Stimulated activated naive CD8-positive, alpha-beta T cell treated with anti-CD3 and anti-CD28 coated beads, Interleukin-15, amount 100 ng/mL, for 72 hours (primary cell): ENCODE measurements around the gene ATAD3C.

Source experiments
- ATAC-seq: fragments of 150-1000 bp; cut with Tn5 transposase; 2 replicates; pipeline ENCODE4 v1.10.0; 2021; ENCODE audit warnings: mild to moderate bottlenecking, moderate library complexity
- DNase-seq, 2 donors: peaks; one replicate each; pipeline ENCODE4 v3.0.0; 2021 to 2022
- H3K27ac Mint-ChIP-seq, 2 donors: one replicate each; pipeline ENCODE4 v1.8.0; 2022; ENCODE audit warnings: mild to moderate bottlenecking in 2 of 2, mixed read lengths in 2 of 2, moderate library complexity in 2 of 2
- H3K27me3 Mint-ChIP-seq: one replicate; pipeline ENCODE4 v1.8.0; 2022; ENCODE audit warnings: mixed read lengths
- H3K4me1 Mint-ChIP-seq: one replicate; pipeline ENCODE4 v1.8.0; 2022; ENCODE audit warnings: mild to moderate bottlenecking, mixed read lengths
- H3K4me3 Mint-ChIP-seq, 2 donors: one replicate each; pipeline ENCODE4 v1.8.0; 2022; ENCODE audit warnings: mild to moderate bottlenecking in 2 of 2, mixed read lengths in 2 of 2, moderate library complexity in 1 of 2
- H3K9me3 Mint-ChIP-seq, 2 donors: one replicate each; pipeline ENCODE4 v1.8.0; 2022; ENCODE audit warnings: mixed read lengths in 2 of 2

Gene ATAD3C

DNA sequence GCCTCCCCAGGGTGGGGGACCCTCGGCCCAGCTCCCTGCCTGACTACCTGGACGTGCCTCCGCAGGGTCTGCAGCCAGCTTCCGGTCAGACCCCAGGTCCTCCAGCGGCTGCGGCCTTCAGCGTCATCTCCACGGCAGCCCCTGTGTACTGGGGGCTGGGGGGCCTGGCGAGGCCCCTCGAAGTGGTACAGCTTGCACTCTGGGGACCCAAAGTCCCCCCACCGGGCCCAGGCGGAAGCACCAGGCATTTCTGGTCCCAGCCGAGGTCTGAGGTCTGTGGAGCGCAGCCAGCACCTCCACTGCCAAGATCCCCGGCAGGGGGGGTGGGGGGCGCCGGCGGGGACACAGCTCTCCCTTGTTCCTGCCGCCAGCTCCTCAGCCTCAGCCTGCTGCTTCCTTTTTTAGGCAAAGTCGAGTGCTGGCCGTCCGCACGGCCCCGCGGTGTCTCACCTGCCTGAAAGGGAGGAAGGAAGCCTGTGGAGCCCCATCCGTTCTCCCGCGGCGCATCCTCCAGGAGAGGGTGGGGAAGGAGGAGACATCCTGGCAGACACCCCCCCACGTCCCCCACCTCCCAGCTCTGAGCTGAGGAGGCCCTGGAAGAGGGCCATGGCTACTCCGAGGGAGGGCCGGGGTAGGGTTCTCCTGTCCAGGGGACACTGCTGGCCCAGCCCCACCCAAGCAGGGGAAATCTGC lies 15.2 kb upstream of the ATAD3C start:
- no peaks in the 10 kb centered on the region for H3K9me3 Mint-ChIP-seq
- ATAC-seq: peak; percentile 21
- H3K4me1 Mint-ChIP-seq: peaks cover 26% of the 10 kb centered on the region
- peaks cover 83% of the 10 kb centered on the region for H3K27me3 Mint-ChIP-seq
- H3K27ac Mint-ChIP-seq: peak overlapping the region in 1 of 2 donors; percentile 83
- DNase-seq: peak in 1 of 2 donors; percentile 44
- H3K4me3 Mint-ChIP-seq: peak overlapping the region; percentile 62 to 82

GRCh38 chr1:1434824-1435105 lies 14.7 kb upstream of the ATAD3C start:
- H3K27me3 Mint-ChIP-seq: peaks cover 78% of the 10 kb centered on the region
- peaks cover 26% of the 10 kb centered on the region for H3K4me1 Mint-ChIP-seq
- peak overlapping the region; percentile 58 to 82 for H3K4me3 Mint-ChIP-seq
- ATAC-seq (no peak), DNase-seq (no peak)
- H3K9me3 Mint-ChIP-seq: no peaks in the 10 kb centered on the region
- no peak overlapping the region for H3K27ac Mint-ChIP-seq

GRCh38 chr1:1435106-1435903 lies 14.2 kb upstream of the ATAD3C start, which contains the start of gene VWA1:
VWA1 (plus strand) TSS chr1:1435690; CDS start chr1:1435749, 59 bp downstream.
- peak; percentile 66 to 74 for DNase-seq
- Mint-ChIP-seq H3K4me3 (peak within 1 kb of the TSS; percentile 75 to 82), H3K27ac (no peak within 1 kb of the TSS), H3K27me3 (peaks cover 75% of the 10 kb centered on the region), H3K9me3 (no peaks in the 10 kb centered on the region), H3K4me1 (peaks cover 26% of the 10 kb centered on the region)
- peak; percentile 59 for ATAC-seq

DNA sequence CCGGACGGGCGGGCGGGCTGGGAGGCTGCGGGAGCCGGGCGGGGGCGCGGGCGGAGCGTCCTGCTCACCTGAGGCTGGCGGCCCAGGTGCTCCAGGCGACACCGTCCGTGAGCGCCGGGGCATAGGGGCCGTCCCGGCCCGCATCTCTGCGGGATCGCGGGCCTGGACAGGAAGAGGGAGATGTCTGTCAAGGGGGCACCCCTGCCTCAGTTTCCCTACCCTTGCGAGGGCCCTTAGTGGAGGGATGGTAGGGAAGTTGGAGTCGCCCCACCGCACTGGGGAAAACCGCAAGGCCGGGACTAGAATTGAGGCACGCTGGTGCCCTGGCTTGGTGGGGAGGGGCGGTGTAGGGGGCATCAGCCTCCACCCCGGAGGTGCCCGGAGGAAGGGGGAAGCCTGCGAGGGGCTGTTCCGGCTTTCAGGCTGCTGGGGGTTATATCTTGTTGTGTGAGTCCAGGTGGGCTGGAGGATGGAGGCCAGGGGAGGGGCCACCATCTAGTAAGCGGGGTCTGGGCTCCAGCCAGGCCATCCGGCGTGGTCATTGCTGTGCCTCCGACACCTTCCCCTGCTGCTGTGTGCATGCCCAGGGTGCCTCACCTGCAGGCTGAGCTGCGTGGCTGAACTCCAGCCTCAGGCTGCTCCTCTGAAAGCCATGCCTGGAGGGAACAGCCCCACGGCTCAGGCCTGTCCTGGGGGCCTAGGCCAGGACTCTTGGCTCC lies 13.4 kb upstream of the ATAD3C start:
- peaks cover 75% of the 10 kb centered on the region for H3K27me3 Mint-ChIP-seq

DNA sequence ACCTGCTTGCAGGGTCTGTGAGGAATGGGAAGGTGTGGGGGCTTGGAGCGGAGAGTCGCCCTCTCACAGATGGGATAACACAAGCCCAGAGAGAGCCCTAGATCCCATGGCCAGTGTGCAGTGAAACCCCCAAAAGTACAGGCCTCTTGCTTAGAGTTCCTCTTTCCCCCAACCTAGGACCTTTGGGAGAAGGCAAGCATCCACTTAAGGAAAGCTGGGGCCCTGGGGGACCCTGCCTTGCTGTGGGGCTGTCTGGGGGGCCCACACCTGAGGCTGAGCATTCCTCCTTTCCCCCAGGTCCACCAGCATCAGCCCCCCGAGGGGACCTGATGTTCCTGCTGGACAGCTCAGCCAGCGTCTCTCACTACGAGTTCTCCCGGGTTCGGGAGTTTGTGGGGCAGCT lies 12.9 kb upstream of the ATAD3C start:
- DNase-seq: no peak

More for the DNA sequence above, 13.4 kb upstream of the ATAD3C start:
- Mint-ChIP-seq H3K27ac (no peak overlapping the region), H3K4me3 (peak overlapping the region; percentile 75), H3K4me1 (peaks cover 33% of the 10 kb centered on the region), H3K9me3 (no peaks in the 10 kb centered on the region)
- no peak for ATAC-seq
- no peak for DNase-seq

DNA sequence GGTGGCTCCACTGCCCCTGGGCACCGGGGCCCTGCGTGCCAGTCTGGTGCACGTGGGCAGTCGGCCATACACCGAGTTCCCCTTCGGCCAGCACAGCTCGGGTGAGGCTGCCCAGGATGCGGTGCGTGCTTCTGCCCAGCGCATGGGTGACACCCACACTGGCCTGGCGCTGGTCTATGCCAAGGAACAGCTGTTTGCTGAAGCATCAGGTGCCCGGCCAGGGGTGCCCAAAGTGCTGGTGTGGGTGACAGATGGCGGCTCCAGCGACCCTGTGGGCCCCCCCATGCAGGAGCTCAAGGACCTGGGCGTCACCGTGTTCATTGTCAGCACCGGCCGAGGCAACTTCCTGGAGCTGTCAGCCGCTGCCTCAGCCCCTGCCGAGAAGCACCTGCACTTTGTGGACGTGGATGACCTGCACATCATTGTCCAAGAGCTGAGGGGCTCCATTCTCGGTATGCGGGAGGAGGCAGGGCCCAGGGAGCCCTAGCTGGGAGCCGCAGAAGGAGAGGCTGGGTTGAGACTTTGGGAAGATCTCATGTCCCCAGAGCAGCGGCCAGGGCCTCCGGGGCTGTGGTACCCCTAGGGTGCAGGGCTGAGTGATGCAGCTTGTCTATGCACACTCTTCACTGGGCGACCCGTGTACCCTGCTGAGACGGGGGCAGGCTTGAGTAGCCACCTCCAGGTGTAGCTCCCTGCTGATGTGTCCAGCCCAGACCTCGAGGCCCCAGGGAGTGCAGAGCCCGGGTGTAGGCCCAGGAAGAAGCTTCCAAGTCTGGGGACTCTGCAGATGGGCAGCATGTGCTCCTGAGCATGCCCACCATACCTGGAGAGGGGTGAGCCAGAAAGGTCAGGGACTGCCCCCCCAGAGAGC lies 12.2 kb upstream of the ATAD3C start:
- ATAC-seq (no peak), DNase-seq (no peak)
- H3K4me3 Mint-ChIP-seq: no peak overlapping the region
- no peaks in the 10 kb centered on the region for H3K9me3 Mint-ChIP-seq
- H3K4me1 Mint-ChIP-seq: peaks cover 35% of the 10 kb centered on the region
- H3K27ac Mint-ChIP-seq: no peak overlapping the region
- H3K27me3 Mint-ChIP-seq: peaks cover 63% of the 10 kb centered on the region

More for the DNA sequence above, 12.9 kb upstream of the ATAD3C start:
- Mint-ChIP-seq H3K27me3 (peaks cover 70% of the 10 kb centered on the region), H3K4me3 (peak overlapping the region; percentile 75), H3K4me1 (peaks cover 35% of the 10 kb centered on the region), H3K27ac (no peak overlapping the region), H3K9me3 (no peaks in the 10 kb centered on the region)
- ATAC-seq: no peak

DNA sequence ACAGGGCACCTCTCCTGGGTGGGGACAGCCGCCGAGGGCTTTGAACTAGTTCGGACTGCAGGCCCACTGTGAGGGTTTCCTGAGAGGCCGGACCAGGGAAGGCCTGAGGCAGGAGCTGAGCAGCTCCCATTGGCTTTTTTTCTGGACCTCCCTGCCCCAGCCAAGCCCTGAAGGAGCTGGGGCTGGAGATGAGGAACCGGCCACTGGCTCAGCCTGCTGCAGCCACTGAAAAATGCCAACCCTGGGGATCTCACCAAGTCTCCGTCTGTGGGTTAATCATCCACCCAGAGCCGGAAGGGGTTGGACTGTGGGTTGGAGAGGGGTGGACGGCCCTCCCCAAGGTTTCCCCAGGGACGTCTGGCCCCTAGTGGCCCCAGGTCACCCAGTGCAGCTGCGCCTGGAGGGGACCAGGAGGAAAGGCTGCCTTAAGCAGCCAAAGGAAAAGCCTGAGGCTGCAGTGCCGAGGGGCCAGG lies 11.5 kb upstream of the ATAD3C start:
- no peaks in the 10 kb centered on the region for H3K9me3 Mint-ChIP-seq
- H3K4me3 Mint-ChIP-seq: no peak overlapping the region
- ATAC-seq (no peak), DNase-seq (no peak)
- no peak overlapping the region for H3K27ac Mint-ChIP-seq
- peaks cover 57% of the 10 kb centered on the region for H3K27me3 Mint-ChIP-seq
- H3K4me1 Mint-ChIP-seq: peaks cover 35% of the 10 kb centered on the region

- no peak for ATAC-seq
- H3K4me1 Mint-ChIP-seq: peaks cover 31% of the 10 kb centered on the region
- no peak overlapping the region for H3K4me3 Mint-ChIP-seq
- no peak overlapping the region for H3K27ac Mint-ChIP-seq
- H3K9me3 Mint-ChIP-seq: no peaks in the 10 kb centered on the region
- H3K27me3 Mint-ChIP-seq: peaks cover 53% of the 10 kb centered on the region
- DNase-seq: no peak
These were observed 10.7 kb upstream of the ATAD3C start for GRCh38 chr1:1438531-1439381.

- DNase-seq (no peak), ATAC-seq (peak; percentile 29)
- Mint-ChIP-seq H3K4me3 (no peak overlapping the region), H3K27ac (peak overlapping the region in 1 of 2 donors; percentile 34), H3K4me1 (peaks cover 21% of the 10 kb centered on the region), H3K27me3 (peaks cover 43% of the 10 kb centered on the region), H3K9me3 (no peaks in the 10 kb centered on the region)
These were observed 9.8 kb upstream of the ATAD3C start for GRCh38 chr1:1439546-1440261.

- H3K4me3 Mint-ChIP-seq: no peak overlapping the region
- H3K27me3 Mint-ChIP-seq: peaks cover 36% of the 10 kb centered on the region
- ATAC-seq: no peak
These were observed 9.1 kb upstream of the ATAD3C start for GRCh38 chr1:1440262-1441001.

GRCh38 chr1:1441002-1441888 lies 8.2 kb upstream of the ATAD3C start:
- ATAC-seq: peak; percentile 81
- Mint-ChIP-seq H3K9me3 (no peaks in the 10 kb centered on the region), H3K27ac (no peak overlapping the region), H3K4me3 (no peak overlapping the region), H3K4me1 (peaks cover 11% of the 10 kb centered on the region), H3K27me3 (peaks cover 32% of the 10 kb centered on the region)
- DNase-seq: peak; percentile 62 to 65

More at GRCh38 chr1:1440262-1441001, 9.1 kb upstream of the ATAD3C start:
- Mint-ChIP-seq H3K4me1 (peaks cover 14% of the 10 kb centered on the region), H3K27ac (no peak overlapping the region), H3K9me3 (no peaks in the 10 kb centered on the region)
- DNase-seq: no peak

- Mint-ChIP-seq H3K27me3 (peaks cover 22% of the 10 kb centered on the region), H3K9me3 (no peaks in the 10 kb centered on the region), H3K4me1 (peaks cover 8% of the 10 kb centered on the region), H3K27ac (no peak overlapping the region), H3K4me3 (no peak overlapping the region)
- DNase-seq (no peak), ATAC-seq (no peak)
These were observed 7.3 kb upstream of the ATAD3C start for GRCh38 chr1:1442069-1442770.
